Spleen (tissue), 11 donors: ENCODE measurements around the gene TGFBR3L. TPM values are rescaled to one million over a fixed set of nuclear protein-coding genes. Genes with fewer than 3 reads are reported as not detected.

ENCODE experiments used
- DNase-seq: peaks from one replicate; pipeline ENCODE4 v3.0.0-alpha.2; 2020
- H3K27ac ChIP-seq, 8 donors: fragments of 200-600 bp; sonication (generic) in 7 of 8; 1 replicate in 4 of 8; 2 replicates in 4 of 8; pipeline versions ENCODE4 v1.5.0 to v1.8.0; 2016 to 2021; ENCODE audit warnings: inconsistent platforms in 4 of 8, mild to moderate bottlenecking in 4 of 8, moderate library complexity in 1 of 8
- H3K27me3 ChIP-seq, 7 donors: fragments of 200-600 bp; sonication (generic) in 6 of 7; replicated peaks in 1 of 7; 1 replicate in 4 of 7; 2 replicates in 3 of 7; pipeline versions ENCODE4 v1.5.0 to v1.8.0; 2016 to 2021; ENCODE audit warnings: inconsistent platforms in 3 of 7, mild to moderate bottlenecking in 1 of 7
- H3K36me3 ChIP-seq, 6 donors: fragments of 200-600 bp; sonication (generic) in 5 of 6; 1 replicate in 4 of 6; 2 replicates in 2 of 6; pipeline versions ENCODE4 v1.5.0 to v1.8.0; 2016 to 2021; ENCODE audit warnings: inconsistent platforms in 2 of 6
- H3K4me1 ChIP-seq, 6 donors: fragments of 200-600 bp; sonication (generic) in 5 of 6; 1 replicate in 3 of 6; 2 replicates in 3 of 6; pipeline versions ENCODE4 v1.5.0 to v1.8.0; 2016 to 2021; ENCODE audit warnings: inconsistent platforms in 3 of 6
- H3K4me3 ChIP-seq, 8 donors: fragments of 200-600 bp; sonication (generic) in 7 of 8; 1 replicate in 4 of 8; 2 replicates in 4 of 8; pipeline versions ENCODE4 v1.5.0 to v1.8.0; 2016 to 2021; ENCODE audit warnings: inconsistent platforms in 4 of 8, mild to moderate bottlenecking in 4 of 8, moderate library complexity in 2 of 8
- H3K9me3 ChIP-seq, 8 donors: fragments of 200-600 bp; sonication (generic) in 7 of 8; 1 replicate in 4 of 8; 2 replicates in 4 of 8; pipeline versions ENCODE4 v1.5.0 to v1.8.0; 2016 to 2021; ENCODE audit warnings: inconsistent platforms in 4 of 8
- CTCF ChIP-seq, 11 experiments: fragments of 200-600 bp in 7 of 11; fragments of 450-650 bp in 4 of 11; sonication (generic) in 4 of 11; IDR thresholded peaks in 8 of 11; conservative IDR thresholded peaks in 3 of 11; 1 replicate in 7 of 11; 2 replicates in 4 of 11; pipeline versions ENCODE4 v1.4.0 to v1.8.0; 2016 to 2021; ENCODE audit warnings: antibody characterized with exemption in 11 of 11, inconsistent platforms in 4 of 11, mild to moderate bottlenecking in 1 of 11
- POLR2A ChIP-seq, 3 donors: fragments of 450-650 bp; IDR thresholded peaks; one replicate each; pipeline ENCODE4 v1.5.1; 2017; ENCODE audit warnings: antibody characterized with exemption in 3 of 3, mild to moderate bottlenecking in 1 of 3
- POLR2AphosphoS5 ChIP-seq, 3 donors: sonication (generic); formaldehyde crosslinking; IDR thresholded peaks; one replicate each; pipeline ENCODE4 v1.5.1; 2017; ENCODE audit warnings: antibody characterized with exemption in 3 of 3
- WGBS, 5 donors: extraction: QIAGEN DNeasy Blood & Tissue Kit in 3 of 5; methylation state at CpG; one replicate each; pipeline versions ENCODE4 v1.1.5 to v1.1.7; 2013 to 2018; 5-methylcytosine and 5-hydroxymethylcytosine counted together
- intact Hi-C: fragments of 100-400 bp; cut with DNase I; formaldehyde crosslinking; loops from one replicate; pipeline ENCODE4 v1.15.0; 2023; ENCODE audit warnings: low total_unique reads
- polyA plus RNA-seq, 3 donors: library from polyadenylated mRNA; stranded (reverse); fragments of 200-250 nt; gene quantifications; one replicate each; pipeline ENCODE4 v1.2.1, GENCODE V29; 2013
- total RNA-seq, 7 donors: library from RNA; depleted of rRNA in 3 of 7; stranded (reverse); fragments of >200 nt in 3 of 7; fragmentation: NEBNext Ultra II Directional in 4 of 7; extraction: Animal tissue kit (Norgen Biotek cat#: 25700) in 4 of 7; gene quantifications; one replicate each; pipeline versions ENCODE4 v1.1.0 to v1.2.1, GENCODE V29; 2016 to 2021
- donor health status: healthy with polysubstance abuse.
- donor health status: DM: no; HTN: no; CAD: no; lungs with moderate emphysema.
- donor health status: DM: no; HTN: no; CAD: no.
- donor health status: Bipolar disorder and iron deficiency.
- donor health status: healthy.
- donor health status: DM: no; HTN: no; CAD: no.
- donor health status: DM: yes; HTN: yes; CAD: no.

The TGFBR3L gene
- total and polyA plus RNA-seq, 10 donors: 0.11 TPM; not detected in 9

- DNase-seq: peak; percentile 75
- peaks cover 0 to 60% (median 23%) of the 10 kb centered on the region in 6 donors for H3K36me3 ChIP-seq
- intact Hi-C loops: no loop called here
- WGBS, 5 donors: 87 to 96% (median 91%) methylated on average over 10 of the region's 10 CpGs
- no peaks in the 10 kb centered on the region for H3K27me3 ChIP-seq
- no peak overlapping the region for H3K27ac ChIP-seq
- no peak overlapping the region for H3K4me3 ChIP-seq
- H3K9me3 ChIP-seq: no peaks in the 10 kb centered on the region
- TF ChIP-seq POLR2AphosphoS5 (IDR thresholded peaks at IDR 0.05): no peak
- TF ChIP-seq CTCF (IDR thresholded peaks at IDR 0.05 in 8 of 11, conservative IDR thresholded peaks at IDR 0.05 in 3 of 11): no peak
- no peak for TF ChIP-seq POLR2A (IDR thresholded peaks at IDR 0.05)
- H3K4me1 ChIP-seq: peaks cover 14 to 72% (median 51%) of the 10 kb centered on the region in 6 donors
Observed at GRCh38 chr19:7905859-7906258, 8.8 kb upstream of the TGFBR3L start.

GRCh38 chr19:7907122-7907521 lies 7.5 kb upstream of the TGFBR3L start:
- no peak overlapping the region for H3K27ac ChIP-seq
- no peaks in the 10 kb centered on the region for H3K9me3 ChIP-seq
- 92 to 96% (median 93%) methylated on average over 19 of the region's 19 CpGs for WGBS, 5 donors
- peaks cover 0 to 72% (median 36%) of the 10 kb centered on the region in 6 donors for H3K36me3 ChIP-seq
- DNase-seq: peak; percentile 78
- H3K27me3 ChIP-seq: no peaks in the 10 kb centered on the region
- TF ChIP-seq POLR2A (IDR thresholded peaks at IDR 0.05) (no peak), POLR2AphosphoS5 (IDR thresholded peaks at IDR 0.05) (peak in 2 of 3 donors; percentile 44 to 71), CTCF (IDR thresholded peaks at IDR 0.05 in 8 of 11, conservative IDR thresholded peaks at IDR 0.05 in 3 of 11) (no peak)
- peaks cover 14 to 85% (median 53%) of the 10 kb centered on the region in 6 donors for H3K4me1 ChIP-seq
- intact Hi-C loops: no loop called here
- H3K4me3 ChIP-seq: no peak overlapping the region

GRCh38 chr19:7907544-7907943 lies 7.1 kb upstream of the TGFBR3L start:
- Histone ChIP-seq H3K4me1 (peaks cover 14 to 82% (median 53%) of the 10 kb centered on the region in 6 donors), H3K36me3 (peaks cover 0 to 77% (median 40%) of the 10 kb centered on the region in 6 donors), H3K4me3 (no peak overlapping the region), H3K27me3 (no peaks in the 10 kb centered on the region), H3K9me3 (no peaks in the 10 kb centered on the region), H3K27ac (no peak overlapping the region)
- WGBS, 5 donors: 88 to 94% (median 92%) methylated on average over 11 of the region's 11 CpGs
- intact Hi-C loops: no loop called here
- DNase-seq: no peak
- TF ChIP-seq CTCF (IDR thresholded peaks at IDR 0.05 in 8 of 11, conservative IDR thresholded peaks at IDR 0.05 in 3 of 11): no peak
- TF ChIP-seq POLR2AphosphoS5 (IDR thresholded peaks at IDR 0.05): peak in 1 of 3 donors; percentile 19
- no peak for TF ChIP-seq POLR2A (IDR thresholded peaks at IDR 0.05)

GRCh38 chr19:7908078-7908699 lies 6.4 kb upstream of the TGFBR3L start:
- H3K36me3 ChIP-seq: peaks cover 0 to 83% (median 45%) of the 10 kb centered on the region in 6 donors
- H3K4me1 ChIP-seq: peaks cover 10 to 76% (median 47%) of the 10 kb centered on the region in 6 donors
- no peak overlapping the region for H3K27ac ChIP-seq
- no peaks in the 10 kb centered on the region for H3K9me3 ChIP-seq
- no peak overlapping the region for H3K4me3 ChIP-seq
- peak in 1 of 3 donors; percentile 14 for TF ChIP-seq POLR2AphosphoS5 (IDR thresholded peaks at IDR 0.05)
- no peak for TF ChIP-seq POLR2A (IDR thresholded peaks at IDR 0.05)
- H3K27me3 ChIP-seq: no peaks in the 10 kb centered on the region
- no peak for DNase-seq
- 71 to 88% (median 79%) methylated on average over 14 of the region's 14 CpGs for WGBS, 5 donors
- intact Hi-C loops: no loop called here
